NOMO-1 (cell line): ENCODE data around the gene DPYD.

Experiments used
- DNase-seq, 2 experiments: peaks; one replicate each; lab custom pipeline; 2025; ENCODE audit not compliant: unreplicated experiment in 2 of 2; lab: John Stamatoyannopoulos, UW

DPYD gene

GRCh38 chr1:97167246-97167645 is 753.6 kb downstream of the DPYD start:
- DNase-seq, result no peak

GRCh38 chr1:97166626-97167025 is 754.2 kb downstream of the DPYD start:
- no peak for DNase-seq

DNA sequence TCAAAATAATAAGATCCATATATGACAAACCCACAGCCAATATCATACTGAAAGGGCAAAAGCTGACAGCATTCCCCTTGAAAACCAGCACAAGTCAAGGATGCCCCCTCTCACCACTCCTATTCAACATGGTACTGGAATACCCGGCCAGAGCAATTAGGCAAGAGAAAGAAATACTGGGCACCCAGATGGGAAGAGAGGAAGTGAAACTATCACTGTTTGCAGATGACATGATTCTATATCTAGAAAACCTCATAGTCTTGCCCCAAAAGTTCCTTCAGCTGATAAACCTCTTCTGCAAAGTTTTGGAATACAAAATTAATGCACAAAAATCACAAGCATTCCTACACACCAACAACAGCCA is 756.6 kb downstream of the DPYD start:
- DNase-seq, result peak; percentile 57 to 75

DNA sequence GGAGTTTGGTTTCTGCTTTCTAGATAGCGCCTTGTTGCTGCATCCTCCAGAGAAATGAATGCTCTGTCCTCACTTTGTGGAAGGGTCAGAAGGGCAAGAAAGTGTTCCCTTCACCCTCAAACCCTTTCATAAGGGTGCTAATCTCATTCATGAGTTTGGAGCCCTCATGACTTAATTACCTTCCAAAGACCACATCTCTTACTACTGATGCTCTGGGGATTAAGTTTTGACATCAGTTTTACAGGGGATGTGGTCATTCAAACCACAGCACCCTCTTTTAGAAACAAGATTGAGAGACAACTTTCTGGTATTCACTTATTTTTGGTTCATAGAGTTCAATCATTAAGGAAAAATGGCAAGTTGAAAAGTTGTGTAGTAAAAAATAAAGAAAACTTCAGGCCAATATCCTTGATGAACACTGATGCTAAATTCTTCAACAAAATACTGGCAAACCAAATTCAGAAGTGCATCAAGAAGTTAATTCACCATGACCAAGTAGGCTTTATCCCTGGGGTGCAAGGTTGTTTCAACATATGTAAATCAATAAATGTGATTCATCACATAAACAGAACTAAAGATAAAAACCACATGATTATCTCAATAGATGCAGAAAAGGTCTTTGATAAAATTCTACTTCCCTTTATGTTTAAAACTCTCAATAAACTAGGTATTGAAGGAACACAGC is 757.1 kb downstream of the DPYD start:
- peak in 1 of 2 experiments; percentile 74 for DNase-seq

DNA sequence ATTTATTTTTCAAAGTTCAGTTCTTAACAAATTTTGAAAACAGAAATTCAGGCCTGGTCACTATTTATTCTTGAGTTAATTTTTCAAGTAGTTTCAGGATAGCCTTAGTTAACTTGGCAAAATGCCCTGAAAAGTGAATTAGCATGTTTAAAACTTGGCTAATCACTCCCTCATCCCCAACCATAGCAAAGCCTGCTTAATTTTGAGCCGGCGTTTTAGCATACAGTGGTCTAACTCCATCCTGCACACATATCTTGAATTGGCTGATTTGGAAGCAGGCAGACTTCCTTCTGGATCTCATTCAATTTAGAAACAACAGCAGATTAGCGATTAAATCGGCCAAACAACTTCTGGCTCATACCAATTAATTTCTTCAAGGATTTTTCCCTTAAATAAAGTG is 760.0 kb downstream of the DPYD start:
- no peak for DNase-seq

DNA sequence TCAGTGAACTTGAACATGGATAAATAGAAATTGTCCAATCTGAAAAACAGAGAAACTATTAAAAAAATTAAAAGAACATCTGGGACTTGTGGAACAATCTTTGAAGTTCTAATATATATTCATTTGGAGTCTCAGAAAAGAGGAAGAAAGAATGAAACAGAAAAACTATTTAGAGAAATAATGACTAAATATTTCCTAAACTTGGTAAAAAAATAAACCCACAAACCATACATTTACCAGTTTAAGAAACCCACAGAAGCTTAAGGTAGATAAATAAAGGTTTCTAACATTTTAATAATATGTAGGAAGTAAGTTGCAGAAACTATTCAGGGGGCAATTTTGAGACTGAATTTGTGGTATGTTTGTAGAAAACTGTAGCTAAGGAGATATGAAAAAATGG is 761.5 kb downstream of the DPYD start:
- peak in 1 of 2 experiments; percentile 60 for DNase-seq

DNA sequence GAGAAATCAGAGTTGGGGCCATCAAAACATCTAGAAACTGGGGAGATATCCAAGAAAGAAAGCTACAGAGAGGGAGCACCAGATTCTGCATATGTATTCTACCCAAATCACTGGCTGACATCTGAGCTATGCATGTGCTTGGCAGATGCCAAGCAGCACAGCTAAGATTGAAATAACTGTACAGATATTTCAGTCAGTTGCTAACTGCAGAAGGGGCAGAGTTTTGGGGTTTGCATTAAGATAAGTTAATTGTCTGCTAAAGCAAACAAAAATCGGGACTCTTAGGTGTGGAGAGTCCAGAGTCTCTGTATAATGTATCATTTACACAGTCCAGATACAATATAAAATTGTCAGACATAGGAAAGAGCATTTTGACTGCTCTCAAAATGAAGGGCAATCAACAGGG is 762.1 kb downstream of the DPYD start:
- no peak for DNase-seq

GRCh38 chr1:97157991-97158390 is 762.8 kb downstream of the DPYD start:
- DNase-seq, result no peak

- DNase-seq, result no peak
These were observed 769.2 kb downstream of the DPYD start for GRCh38 chr1:97151651-97152050.

GRCh38 chr1:97145321-97145956 is 775.4 kb downstream of the DPYD start:
- no peak for DNase-seq

- DNase-seq, result no peak
These were observed 776.3 kb downstream of the DPYD start for GRCh38 chr1:97144527-97144926.

DNA sequence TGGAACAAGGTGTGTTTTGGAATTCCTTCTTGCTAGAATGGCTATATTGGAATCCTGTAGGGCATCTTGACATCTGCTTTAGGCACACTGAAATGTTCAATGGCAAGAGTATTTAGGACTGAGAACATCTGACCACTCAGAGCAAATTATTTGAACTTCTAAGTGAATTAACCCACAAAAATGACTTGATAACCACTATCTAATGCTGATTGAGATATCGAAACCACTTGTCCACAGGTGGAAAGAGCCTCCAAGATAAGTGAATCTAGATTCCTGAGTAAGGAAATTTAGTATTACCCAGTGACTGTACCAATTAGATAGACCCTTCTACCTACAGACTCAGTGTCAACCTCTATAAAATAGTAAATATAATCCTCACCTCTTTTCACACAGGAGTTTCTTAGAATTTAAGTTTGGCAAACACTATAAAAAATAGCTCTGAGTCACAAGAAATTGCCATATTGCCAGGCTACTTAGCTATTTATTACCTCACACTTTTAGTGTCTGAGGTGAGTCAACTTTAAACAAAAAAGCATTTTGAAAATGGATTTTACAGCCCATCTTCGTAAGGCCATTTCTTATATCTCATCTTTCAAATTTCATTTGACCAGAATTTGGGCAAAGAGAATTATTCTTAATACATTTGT is 777.5 kb downstream of the DPYD start:
- DNase-seq, result no peak

GRCh38 chr1:97140611-97141010 is 780.2 kb downstream of the DPYD start:
- no peak for DNase-seq

DNA sequence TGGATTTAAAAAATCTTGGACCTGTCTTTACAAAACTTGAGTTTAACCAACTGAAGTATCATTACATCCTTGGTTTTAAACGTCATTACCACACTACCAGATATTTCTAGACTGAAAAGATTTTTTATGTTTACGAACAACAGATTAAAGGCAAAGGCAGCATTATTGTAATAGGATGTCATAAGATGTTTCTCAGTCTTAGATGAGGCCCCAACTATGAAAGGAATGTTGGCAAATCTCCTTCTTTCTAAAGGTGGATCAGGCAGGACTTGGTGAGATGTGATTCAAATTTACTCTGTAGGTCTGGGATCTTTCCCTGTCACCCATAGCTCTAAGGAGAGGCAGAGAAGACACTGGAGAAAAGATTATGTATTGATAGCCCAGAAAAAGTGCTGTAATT is 781.3 kb downstream of the DPYD start:
- DNase-seq, result no peak

GRCh38 chr1:97138515-97139032 is 782.3 kb downstream of the DPYD start:
- no peak for DNase-seq

- peak; percentile 40 to 62 for DNase-seq
These were observed 782.8 kb downstream of the DPYD start for GRCh38 chr1:97137862-97138514.

- no peak for DNase-seq
These were observed 783.8 kb downstream of the DPYD start for GRCh38 chr1:97136996-97137395.

- DNase-seq, result no peak
These were observed 784.9 kb downstream of the DPYD start for GRCh38 chr1:97135972-97136371.

GRCh38 chr1:97128426-97128825 is 792.4 kb downstream of the DPYD start:
- no peak for DNase-seq

GRCh38 chr1:97123717-97124431 is 797.0 kb downstream of the DPYD start:
- no peak for DNase-seq

DNA sequence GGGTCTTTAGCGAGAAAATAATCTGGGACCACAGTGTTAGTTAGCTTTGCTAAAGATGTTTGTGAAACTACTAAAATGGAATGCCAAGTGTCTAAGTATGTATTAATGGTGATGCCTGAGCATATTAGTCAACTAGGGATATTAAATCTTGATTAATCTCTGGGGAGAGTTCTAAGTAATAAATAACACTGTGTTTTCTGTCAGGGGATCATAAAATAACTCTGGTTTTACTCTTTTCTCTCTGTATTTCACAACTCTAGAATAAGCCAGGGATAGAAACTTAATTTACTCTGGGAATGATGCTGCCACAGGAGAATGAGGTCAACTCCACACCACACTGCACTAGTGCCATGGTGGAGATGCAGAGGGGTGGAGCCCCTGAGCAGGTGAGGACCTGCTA is 800.0 kb downstream of the DPYD start:
- DNase-seq, result no peak
